GM21367 (cell line): ENCODE data around the gene NIN.

Experiments
- ATAC-seq: cut with Tn5 transposase; IDR thresholded peaks from one replicate; pipeline ENCODE4 v1.9.1; 2021; ENCODE audit not compliant: unreplicated experiment

The NIN gene

DNA sequence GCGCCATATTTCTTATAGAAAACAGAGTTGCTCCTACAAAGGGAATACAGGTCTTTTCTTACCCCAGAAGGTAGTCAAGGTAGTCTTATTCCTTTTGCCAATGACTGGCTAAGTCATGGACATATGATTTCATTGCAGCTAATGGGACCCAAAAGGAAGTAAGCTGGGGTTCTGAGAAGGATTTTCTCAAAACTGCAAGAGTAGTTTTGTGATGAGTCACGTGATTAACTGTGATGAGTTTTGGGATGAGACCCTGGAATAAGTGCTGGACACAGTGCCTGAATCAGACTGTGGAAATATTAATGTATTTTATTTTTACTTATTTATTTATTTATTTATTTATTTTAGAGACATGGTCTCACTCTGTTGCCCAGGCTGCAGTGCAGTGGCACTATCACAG is 13.4 kb upstream of the NIN start:
- no peak for ATAC-seq

DNA sequence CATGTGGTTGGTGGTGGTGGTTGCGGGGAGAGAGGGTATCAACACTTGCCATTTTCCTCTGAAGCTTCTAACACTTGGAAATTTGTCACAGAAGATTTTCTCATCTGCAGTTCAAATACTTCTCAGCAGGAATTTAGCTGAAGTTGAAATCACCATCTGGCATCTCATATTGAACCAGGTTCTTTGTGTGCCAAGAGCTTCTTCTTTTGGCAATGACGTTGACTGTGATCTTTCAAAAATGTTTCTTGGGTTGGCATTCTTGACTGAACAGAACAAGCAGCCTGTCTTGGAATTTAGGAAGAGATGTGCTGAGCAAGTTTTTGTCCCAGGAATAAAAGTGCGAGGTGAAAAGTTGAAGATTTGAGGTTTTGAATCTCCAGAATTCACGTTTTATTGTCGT is 8.7 kb upstream of the NIN start:
- no peak for ATAC-seq

DNA sequence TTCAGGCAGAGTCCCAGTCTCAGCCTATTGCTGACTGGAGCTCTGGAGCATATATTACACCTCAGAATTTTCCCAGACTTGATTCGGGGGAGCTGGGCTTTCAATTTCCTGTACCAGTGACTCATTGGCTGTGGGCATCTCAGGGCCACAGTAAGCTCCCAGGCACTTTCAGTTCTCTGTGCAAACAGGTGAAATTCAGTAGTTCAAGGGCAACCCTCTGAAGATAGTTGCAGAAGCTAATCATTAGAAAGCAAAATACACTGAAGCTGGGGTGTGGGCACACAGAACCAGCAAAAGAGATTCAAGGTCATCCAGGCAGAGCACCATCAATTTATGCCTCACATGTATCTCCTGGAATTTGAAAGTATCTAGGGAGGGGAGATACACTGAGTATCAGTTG is 8.1 kb upstream of the NIN start:
- ATAC-seq: no peak

DNA sequence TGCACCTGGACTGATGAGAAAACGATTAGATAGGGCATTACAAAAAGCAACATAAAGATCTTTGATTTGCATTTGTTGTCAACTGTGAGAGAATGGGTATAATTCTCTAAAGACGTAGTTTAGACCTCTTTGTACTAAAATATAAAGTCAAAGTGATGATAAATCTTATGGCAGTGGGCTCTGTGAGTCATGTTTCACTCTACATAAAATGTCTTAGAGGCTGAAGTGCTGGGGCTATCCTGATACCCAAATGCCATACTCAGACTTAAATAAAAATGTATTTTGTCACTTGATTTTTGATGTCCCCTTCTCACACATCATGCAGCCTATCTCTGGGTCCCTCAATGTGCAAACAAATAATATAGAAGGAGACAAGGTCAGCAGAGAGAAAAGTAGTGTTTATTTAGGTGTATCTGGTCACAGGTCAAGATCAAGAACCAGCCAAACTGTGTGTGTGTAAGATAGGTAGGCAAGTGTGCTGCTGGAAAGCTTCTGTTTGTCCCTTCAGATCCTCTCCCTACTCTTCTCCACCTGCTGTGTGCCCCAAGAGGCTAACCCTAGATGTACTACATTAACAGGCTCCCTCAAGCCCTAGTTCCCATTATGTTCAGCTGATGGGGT is 7.0 kb upstream of the NIN start:
- ATAC-seq: no peak

- no peak for ATAC-seq
Observed at GRCh38 chr14:50837271-50837670, 6.3 kb upstream of the NIN start.

GRCh38 chr14:50836515-50836914 is 5.6 kb upstream of the NIN start:
- ATAC-seq: no peak

DNA sequence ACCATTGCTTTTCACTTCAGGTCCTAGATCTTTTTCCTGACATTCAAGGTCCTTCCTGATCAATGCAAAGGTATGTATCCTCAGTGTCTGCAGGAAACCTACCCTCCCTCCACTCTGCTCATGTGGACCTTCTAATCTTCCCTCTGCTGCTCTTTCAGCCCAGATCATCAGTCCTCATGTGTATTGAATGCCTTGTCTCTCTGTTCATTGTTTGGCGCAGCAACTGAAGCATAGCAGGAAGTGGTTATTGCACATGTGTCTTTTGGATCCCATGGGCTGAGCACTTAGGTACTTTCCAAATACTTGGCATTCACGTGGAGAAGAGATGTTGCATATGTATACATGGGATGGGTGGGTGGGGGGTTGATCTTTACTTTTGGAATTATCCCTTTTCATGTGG is 4.3 kb upstream of the NIN start:
- no peak for ATAC-seq

- no peak for ATAC-seq
Observed at GRCh38 chr14:50834802-50835276, 3.9 kb upstream of the NIN start.

- no peak for ATAC-seq
Observed at GRCh38 chr14:50832935-50833630, 2.1 kb upstream of the NIN start.

DNA sequence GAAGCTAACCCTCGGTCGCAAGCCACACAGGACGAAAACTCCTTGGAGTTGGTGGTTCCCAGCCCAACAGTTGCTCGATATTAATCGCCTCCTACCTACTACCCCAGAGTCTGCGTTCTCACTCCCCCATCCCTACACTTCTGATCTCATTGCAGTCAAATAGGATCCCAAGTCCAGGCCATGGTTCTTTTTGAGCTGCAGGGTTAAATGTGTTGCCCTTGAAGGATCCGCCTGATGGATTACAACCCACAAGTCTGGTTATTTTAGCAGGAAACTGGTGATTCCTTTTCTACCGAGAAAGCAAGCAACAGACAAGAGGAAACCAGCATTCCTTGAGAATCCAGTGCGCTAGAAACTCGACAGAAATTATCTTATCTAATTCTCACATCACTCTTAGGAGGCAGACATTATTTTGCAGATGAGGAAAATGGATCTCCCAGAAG is 785 bp upstream of the NIN start:
- ATAC-seq: no peak

GRCh38 chr14:50830044-50830931 is 674 bp downstream of the NIN start:
- peak; percentile 26 for ATAC-seq

DNA sequence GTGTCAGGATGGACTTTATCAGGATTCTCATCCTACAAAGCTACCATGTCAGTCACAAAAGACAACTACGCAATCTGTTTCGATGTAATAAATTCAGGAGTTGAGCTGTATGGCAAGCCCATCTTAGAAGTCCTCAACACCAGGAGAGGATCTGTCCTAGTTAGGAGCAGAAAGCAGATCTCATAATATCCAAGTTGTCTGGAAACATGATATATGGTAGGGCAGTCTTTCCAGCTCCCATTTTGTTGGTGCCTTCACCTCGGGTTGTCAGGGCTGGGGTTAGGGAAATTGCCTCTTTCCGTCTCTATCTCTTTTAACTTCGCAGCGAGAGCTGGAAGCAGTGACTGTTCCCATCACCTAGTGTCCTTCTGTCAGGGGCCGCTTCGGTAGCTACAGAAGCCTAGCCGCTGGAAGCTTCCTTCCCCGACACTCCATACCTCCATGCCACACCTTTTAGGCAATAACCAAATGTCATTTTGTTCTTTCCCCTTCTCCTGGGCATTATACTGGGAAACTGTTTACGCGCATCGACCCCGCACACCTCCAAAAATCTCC is 1.4 kb downstream of the NIN start:
- ATAC-seq: peak; percentile 1

DNA sequence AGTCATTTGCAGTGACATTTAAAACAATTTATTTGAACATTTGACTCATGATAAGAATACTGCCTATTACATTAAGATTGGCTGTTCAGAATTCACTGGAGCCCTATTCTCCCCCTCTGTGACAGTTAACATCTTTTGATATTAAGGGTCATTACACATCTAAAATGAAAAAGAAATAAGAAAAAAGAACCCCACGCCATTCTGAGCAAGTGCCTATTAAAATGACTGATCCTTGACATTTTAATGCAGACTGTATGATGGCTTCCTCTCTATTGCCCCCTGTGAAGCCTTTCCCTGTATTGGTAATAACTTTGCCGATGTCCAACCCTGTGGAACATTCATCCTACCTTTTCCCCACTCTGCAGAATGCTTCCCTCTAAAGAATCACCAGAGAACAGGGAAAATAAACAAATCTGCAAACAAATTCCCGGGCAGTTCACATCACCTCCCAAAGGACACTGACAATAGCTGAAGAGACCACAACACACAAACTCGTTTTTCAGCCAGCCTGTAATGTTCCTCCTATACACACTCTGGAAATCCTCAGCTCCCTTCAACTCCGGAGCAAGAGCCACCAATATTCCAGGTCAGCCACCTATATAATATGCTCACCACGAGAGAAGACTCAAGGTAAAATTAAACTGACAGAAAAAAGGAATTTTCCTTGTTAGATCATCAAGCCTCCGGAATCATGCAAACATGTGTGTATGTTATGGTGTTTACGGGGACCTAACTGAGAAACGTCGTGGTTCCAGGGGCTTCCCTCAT is 2.1 kb downstream of the NIN start:
- no peak for ATAC-seq

- no peak for ATAC-seq
Observed at GRCh38 chr14:50826681-50827080, 4.3 kb downstream of the NIN start.

- ATAC-seq: no peak
Observed at GRCh38 chr14:50825307-50825706, 5.7 kb downstream of the NIN start.

- peak; percentile 58 for ATAC-seq
Observed at GRCh38 chr14:50823762-50824636, 7.0 kb downstream of the NIN start.

DNA sequence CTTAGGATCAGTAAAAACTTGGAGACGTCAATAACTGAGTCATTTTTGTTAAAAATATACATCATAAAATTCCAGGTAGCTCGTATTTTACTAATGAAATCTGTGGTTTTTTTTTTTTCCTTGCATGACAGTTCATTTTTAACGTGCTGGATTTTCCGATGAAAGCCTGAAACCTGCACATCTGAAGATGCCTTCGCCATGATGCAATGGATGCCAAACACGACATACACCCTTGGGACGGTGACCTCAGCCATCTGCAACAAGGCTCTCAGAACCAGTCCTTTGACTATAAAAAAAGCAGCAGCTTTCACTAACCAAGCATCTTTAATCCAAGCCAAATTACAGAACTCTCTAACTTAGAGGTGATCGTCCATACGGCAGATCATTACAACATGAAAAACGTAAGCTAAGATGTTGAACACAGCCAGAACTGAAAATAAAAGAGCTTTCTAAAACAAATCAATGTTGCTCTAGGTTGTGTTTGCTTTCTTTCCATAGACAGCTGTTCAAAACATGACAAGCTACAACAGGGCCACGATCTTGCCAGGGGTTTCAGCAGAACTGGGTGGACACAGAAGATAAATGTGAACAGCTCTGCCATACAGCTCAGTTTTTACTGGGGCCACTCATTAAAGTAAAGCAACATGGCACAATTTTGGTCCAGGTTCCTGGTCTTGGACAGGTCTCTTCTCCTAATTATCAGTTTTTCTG is 7.8 kb downstream of the NIN start:
- peak; percentile 18 for ATAC-seq

- no peak for ATAC-seq
Observed at GRCh38 chr14:50822501-50823042, 8.4 kb downstream of the NIN start.
